GM19452 (cell line): ENCODE data around the gene TRAIP.
A peak's percentile ranks its signal among the peaks of the same experiment; 100 is the strongest.
"Not testable (repeated sequence)": the region's sequence is repeated elsewhere in the genome, so short reads cannot be mapped to it uniquely, and the experiment has no call there.

ENCODE experiments used
- ATAC-seq: cut with Tn5 transposase; IDR thresholded peaks from one replicate; pipeline ENCODE4 v1.9.1; 2021; ENCODE audit not compliant: unreplicated experiment

TRAIP gene

GRCh38 chr3:49856181-49857005, at the start of gene TRAIP:
TRAIP (minus strand) TSS chr3:49856564; CDS start chr3:49856453, 111 bp downstream.
- ATAC-seq, result peak; percentile 97

GRCh38 chr3:49904448-49904847, 48.1 kb upstream of the TRAIP start:
- ATAC-seq, result not testable (repeated sequence)

- ATAC-seq, result peak; percentile 72
Measured at GRCh38 chr3:49903451-49904424, 47.4 kb upstream of the TRAIP start, which contains the start of gene MST1R. MST1R (minus strand) TSS chr3:49903873; CDS start chr3:49903609, 264 bp downstream.

- no peak for ATAC-seq
Measured at GRCh38 chr3:49902511-49903345, 46.4 kb upstream of the TRAIP start.

GRCh38 chr3:49901366-49902339, 45.3 kb upstream of the TRAIP start:
- ATAC-seq, result no peak

- no peak for ATAC-seq
Measured at GRCh38 chr3:49900491-49901153, 44.3 kb upstream of the TRAIP start.

- ATAC-seq, result no peak
Measured at GRCh38 chr3:49899815-49900214, 43.5 kb upstream of the TRAIP start.

GRCh38 chr3:49898991-49899390, 42.6 kb upstream of the TRAIP start:
- ATAC-seq, result no peak

- no peak for ATAC-seq
Measured at GRCh38 chr3:49896345-49896744, 40.0 kb upstream of the TRAIP start.

- ATAC-seq, result no peak
Measured at GRCh38 chr3:49895791-49896190, 39.4 kb upstream of the TRAIP start.

- no peak for ATAC-seq
Measured at GRCh38 chr3:49889296-49889695, 32.9 kb upstream of the TRAIP start.

- no peak for ATAC-seq
Measured at GRCh38 chr3:49886922-49887265, 30.5 kb upstream of the TRAIP start.

- no peak for ATAC-seq
Measured at GRCh38 chr3:49883998-49884397, 27.6 kb upstream of the TRAIP start.

GRCh38 chr3:49882166-49882565, 25.8 kb upstream of the TRAIP start:
- ATAC-seq, result no peak

GRCh38 chr3:49880581-49881315, 24.4 kb upstream of the TRAIP start:
- no peak for ATAC-seq

GRCh38 chr3:49879721-49880120, 23.4 kb upstream of the TRAIP start:
- ATAC-seq, result no peak

GRCh38 chr3:49878686-49879085, 22.3 kb upstream of the TRAIP start:
- no peak for ATAC-seq

- ATAC-seq, result no peak
Measured at GRCh38 chr3:49877716-49878115, 21.4 kb upstream of the TRAIP start.
